ENCODE results near the gene DPEP1.

DNA sequence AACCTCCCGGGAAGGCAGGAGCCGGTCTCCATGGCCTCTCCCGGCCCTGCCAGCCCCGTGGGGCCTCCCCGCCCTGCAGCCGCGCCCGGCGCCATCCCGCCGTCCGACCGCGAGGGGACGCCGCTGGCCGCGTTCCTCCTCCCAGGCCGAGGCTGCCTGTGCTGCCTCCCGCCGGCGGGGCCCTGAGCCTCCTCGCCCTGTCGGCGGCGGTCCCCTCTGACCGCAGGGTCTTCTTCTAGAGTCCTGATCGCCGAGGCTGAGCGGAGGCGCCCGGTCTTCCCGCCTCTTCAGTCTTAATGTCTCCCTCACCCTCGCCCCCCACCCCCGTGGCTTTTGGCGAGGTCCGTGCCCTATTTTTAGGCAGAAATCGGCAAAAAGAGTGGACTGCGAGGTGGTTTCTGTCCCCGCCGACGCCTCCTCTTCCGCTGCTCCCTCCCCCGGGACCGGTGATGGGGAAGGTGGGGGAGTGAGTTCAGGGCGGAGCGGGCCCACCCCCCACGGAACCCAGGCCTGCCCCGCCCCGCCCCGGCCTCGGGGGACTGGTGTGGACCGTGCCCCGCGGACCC is 38.7 kb upstream of the DPEP1 start:
- TF ChIP-seq EP300 (IDR thresholded peaks at IDR 0.05; ENCODE audit: low read depth), result no peak
- TF ChIP-seq, protein P1, sequence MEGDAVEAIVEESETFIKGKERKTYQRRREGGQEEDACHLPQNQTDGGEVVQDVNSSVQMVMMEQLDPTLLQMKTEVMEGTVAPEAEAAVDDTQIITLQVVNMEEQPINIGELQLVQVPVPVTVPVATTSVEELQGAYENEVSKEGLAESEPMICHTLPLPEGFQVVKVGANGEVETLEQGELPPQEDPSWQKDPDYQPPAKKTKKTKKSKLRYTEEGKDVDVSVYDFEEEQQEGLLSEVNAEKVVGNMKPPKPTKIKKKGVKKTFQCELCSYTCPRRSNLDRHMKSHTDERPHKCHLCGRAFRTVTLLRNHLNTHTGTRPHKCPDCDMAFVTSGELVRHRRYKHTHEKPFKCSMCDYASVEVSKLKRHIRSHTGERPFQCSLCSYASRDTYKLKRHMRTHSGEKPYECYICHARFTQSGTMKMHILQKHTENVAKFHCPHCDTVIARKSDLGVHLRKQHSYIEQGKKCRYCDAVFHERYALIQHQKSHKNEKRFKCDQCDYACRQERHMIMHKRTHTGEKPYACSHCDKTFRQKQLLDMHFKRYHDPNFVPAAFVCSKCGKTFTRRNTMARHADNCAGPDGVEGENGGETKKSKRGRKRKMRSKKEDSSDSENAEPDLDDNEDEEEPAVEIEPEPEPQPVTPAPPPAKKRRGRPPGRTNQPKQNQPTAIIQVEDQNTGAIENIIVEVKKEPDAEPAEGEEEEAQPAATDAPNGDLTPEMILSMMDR (IDR thresholded peaks at IDR 0.05), result peak; percentile 34 to 74 (median 55)
- TF ChIP-seq POLR2A (IDR thresholded peaks at IDR 0.05), result no peak
- TF ChIP-seq POLR2AphosphoS5 (IDR thresholded peaks at IDR 0.05), result no peak

Data from transverse colon (tissue), 4 donors.